HT1080 (cell line): Measurements from ENCODE around the gene HKDC1. TPM values are rescaled to one million over a fixed set of nuclear protein-coding genes. Genes with fewer than 3 reads are reported as not detected.

Experiments
- DNase-seq: peaks from one replicate; pipeline ENCODE4 v3.0.0-alpha.2; 2015; ENCODE audit warnings: low read depth
- total RNA-seq: library from RNA; depleted of rRNA; stranded (reverse); fragments of >200 nt; shearing (Covaris generic); gene quantifications from 2 replicates; pipeline ENCODE4 v1.2.3, GENCODE V29; 2014

The HKDC1 gene
- total RNA-seq, 1 experiment from 2014 or later = 1.7 TPM

- no peak for DNase-seq
These were observed 4.5 kb upstream of the HKDC1 start for GRCh38 chr10:69215405-69216171.

- no peak for DNase-seq
These were observed 3.5 kb upstream of the HKDC1 start for GRCh38 chr10:69216577-69217118.

GRCh38 chr10:69217119-69217754 is 2.9 kb upstream of the HKDC1 start:
- DNase-seq = peak; percentile 93

- DNase-seq = peak; percentile 68
These were observed 1.3 kb upstream of the HKDC1 start for GRCh38 chr10:69218831-69219230.

GRCh38 chr10:69220507-69220906 is 375 bp downstream of the HKDC1 start:
- no peak for DNase-seq

GRCh38 chr10:69222157-69223027 is 2.3 kb downstream of the HKDC1 start:
- peak; percentile 90 for DNase-seq

GRCh38 chr10:69223028-69223342 is 2.9 kb downstream of the HKDC1 start:
- no peak for DNase-seq

- DNase-seq = peak; percentile 48
These were observed 4.9 kb downstream of the HKDC1 start for GRCh38 chr10:69224862-69225657.

- DNase-seq = no peak
These were observed 5.5 kb downstream of the HKDC1 start for GRCh38 chr10:69225681-69226080.

- DNase-seq = no peak
These were observed 6.9 kb downstream of the HKDC1 start for GRCh38 chr10:69226919-69227450.

GRCh38 chr10:69228151-69228550 is 8.0 kb downstream of the HKDC1 start:
- no peak for DNase-seq

GRCh38 chr10:69229616-69229916 is 9.4 kb downstream of the HKDC1 start:
- DNase-seq = no peak

GRCh38 chr10:69230128-69230527 is 10.0 kb downstream of the HKDC1 start:
- no peak for DNase-seq

- peak; percentile 86 for DNase-seq
These were observed 12.1 kb downstream of the HKDC1 start for GRCh38 chr10:69232252-69232651.

GRCh38 chr10:69232736-69233480 is 12.8 kb downstream of the HKDC1 start:
- no peak for DNase-seq

- DNase-seq = no peak
These were observed 14.3 kb downstream of the HKDC1 start for GRCh38 chr10:69234447-69234846.

GRCh38 chr10:69237528-69238159 is 17.5 kb downstream of the HKDC1 start:
- peak; percentile 82 for DNase-seq

GRCh38 chr10:69239136-69239535 is 19.0 kb downstream of the HKDC1 start:
- no peak for DNase-seq

GRCh38 chr10:69239816-69240434 is 19.8 kb downstream of the HKDC1 start:
- DNase-seq = peak; percentile 49
